Stimulated activated CD8-positive, alpha-beta memory T cell treated with anti-CD3 and anti-CD28 coated beads, Interleukin-15, amount 100 ng/mL, for 4 hours (primary cell): ENCODE measurements around the gene SH3BP5.
A peak's percentile ranks its signal among the peaks of the same experiment; 100 is the strongest.

Source experiments
- DNase-seq, 2 donors: peaks; one replicate each; pipeline ENCODE4 v3.0.0-alpha.2; 2020; ENCODE audit warnings: low read depth in 2 of 2

The SH3BP5 gene

GRCh38 chr3:15298504-15298903 lies 33.9 kb downstream of the SH3BP5 start:
- DNase-seq, result no peak

GRCh38 chr3:15297608-15298350 lies 34.6 kb downstream of the SH3BP5 start:
- DNase-seq, result no peak

- no peak for DNase-seq
Measured at GRCh38 chr3:15295506-15295905, 36.9 kb downstream of the SH3BP5 start.

GRCh38 chr3:15294929-15295328 lies 37.5 kb downstream of the SH3BP5 start:
- no peak for DNase-seq

GRCh38 chr3:15292765-15293522 lies 39.4 kb downstream of the SH3BP5 start:
- DNase-seq, result no peak

GRCh38 chr3:15291589-15292541 lies 40.5 kb downstream of the SH3BP5 start:
- DNase-seq, result peak in 1 of 2 donors; percentile 47

- no peak for DNase-seq
Measured at GRCh38 chr3:15290736-15291135, 41.6 kb downstream of the SH3BP5 start.

GRCh38 chr3:15289661-15290060 lies 42.7 kb downstream of the SH3BP5 start:
- no peak for DNase-seq

- no peak for DNase-seq
Measured at GRCh38 chr3:15288331-15289035, 43.9 kb downstream of the SH3BP5 start.

- no peak for DNase-seq
Measured at GRCh38 chr3:15287565-15288330, 44.6 kb downstream of the SH3BP5 start.

GRCh38 chr3:15286022-15286421 lies 46.4 kb downstream of the SH3BP5 start:
- DNase-seq, result no peak

- DNase-seq, result no peak
Measured at GRCh38 chr3:15284121-15284889, 48.1 kb downstream of the SH3BP5 start.

- DNase-seq, result no peak
Measured at GRCh38 chr3:15283702-15284101, 48.7 kb downstream of the SH3BP5 start.

GRCh38 chr3:15281817-15282216 lies 50.6 kb downstream of the SH3BP5 start:
- no peak for DNase-seq

GRCh38 chr3:15280853-15281532 lies 51.4 kb downstream of the SH3BP5 start:
- DNase-seq, result no peak

- no peak for DNase-seq
Measured at GRCh38 chr3:15279671-15280402, 52.5 kb downstream of the SH3BP5 start.

- DNase-seq, result no peak
Measured at GRCh38 chr3:15279205-15279604, 53.2 kb downstream of the SH3BP5 start.

- no peak for DNase-seq
Measured at GRCh38 chr3:15277861-15278500, 54.4 kb downstream of the SH3BP5 start.
